Germinal center (tissue), 1 donor: ENCODE data around the gene PVALB.

Experiments
- DNase-seq: peaks from one replicate; pipeline ENCODE4 v3.0.0; 2012; ENCODE audit warnings: mixed read lengths, low spot score

PVALB gene

DNA sequence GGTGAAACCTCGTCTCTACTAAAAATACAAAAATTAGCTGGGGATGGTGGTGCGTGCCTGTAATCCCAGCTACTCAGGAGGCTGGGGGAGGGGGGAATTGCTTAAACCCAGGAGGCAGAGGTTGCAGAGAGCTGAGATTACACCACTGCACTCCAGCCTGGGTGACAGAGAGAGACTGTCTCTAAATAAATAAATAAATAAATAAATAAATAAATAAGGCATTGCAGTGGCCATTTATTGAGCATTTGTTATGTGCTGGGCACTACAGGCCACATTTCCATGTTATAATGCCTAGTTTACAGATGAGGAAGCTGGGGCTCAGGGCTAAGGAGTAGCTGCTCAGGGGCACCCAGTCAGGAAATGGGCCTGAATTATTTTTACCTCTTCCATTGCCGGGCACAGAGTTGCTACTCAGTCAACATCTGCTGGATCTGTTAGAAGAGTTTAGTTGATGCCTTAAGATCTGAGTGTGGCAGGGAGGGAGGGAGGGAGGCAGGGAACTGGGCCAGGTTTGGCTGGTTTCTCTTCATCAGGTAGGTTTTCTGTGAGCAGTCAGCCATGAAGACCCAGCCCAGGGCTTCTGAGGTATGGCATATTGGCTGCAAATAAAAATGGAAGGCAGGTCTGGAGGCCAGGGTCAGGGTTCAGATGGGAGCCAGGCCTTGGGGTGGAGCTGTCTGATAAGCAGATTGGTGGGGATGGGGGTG lies 5.6 kb downstream of the PVALB start:
- no peak for DNase-seq

DNA sequence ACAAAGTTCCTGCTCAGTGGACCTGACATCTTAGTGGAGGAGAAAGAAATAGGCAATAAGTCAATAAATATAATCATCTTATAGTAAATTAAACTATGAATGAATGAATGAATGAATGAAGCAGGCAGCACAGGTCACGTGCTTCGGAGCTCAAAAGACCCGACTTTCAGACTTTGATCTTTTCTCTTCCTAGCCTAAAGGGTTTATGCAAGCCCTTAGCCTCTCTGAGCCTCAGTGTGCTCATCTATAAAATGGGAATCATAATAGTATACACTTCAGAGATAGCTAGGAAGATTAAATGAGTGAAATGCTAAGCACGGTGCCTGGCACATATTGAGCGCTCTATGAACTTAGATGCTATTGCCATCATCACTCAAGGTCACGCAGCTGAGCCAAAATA lies 7.5 kb downstream of the PVALB start:
- DNase-seq = no peak

DNA sequence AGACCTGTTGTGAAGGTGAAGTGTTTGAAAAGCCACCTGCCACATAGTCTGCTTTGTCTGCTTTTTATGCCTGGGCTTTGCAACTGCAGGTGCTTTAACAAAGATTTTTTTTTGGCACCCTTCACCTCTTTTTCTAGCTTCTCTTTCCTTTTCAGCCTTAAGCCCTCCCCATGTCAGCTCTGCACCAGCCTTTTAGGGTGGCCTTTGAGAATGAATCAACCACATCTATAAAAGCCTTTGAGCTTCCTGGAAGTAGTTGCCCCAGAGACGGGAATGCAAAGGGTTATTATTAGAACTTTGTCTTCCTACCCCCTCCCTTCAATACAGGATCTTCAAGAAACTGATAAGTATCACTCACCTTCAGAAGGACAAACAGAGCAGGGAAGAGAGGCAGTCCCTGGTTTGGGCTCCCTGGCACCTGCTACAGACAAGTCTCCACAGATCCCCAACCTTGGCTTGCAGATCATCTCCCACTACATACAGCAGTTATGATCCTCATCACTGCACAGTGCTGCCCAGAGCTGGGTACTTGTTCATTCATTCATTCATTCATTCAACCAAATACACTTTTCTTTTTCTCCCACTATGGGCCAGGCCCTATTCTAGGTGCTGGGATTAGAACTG lies 8.0 kb downstream of the PVALB start:
- DNase-seq = no peak

- no peak for DNase-seq
Measured at GRCh38 chr22:36807627-36808026, 9.2 kb downstream of the PVALB start.

DNA sequence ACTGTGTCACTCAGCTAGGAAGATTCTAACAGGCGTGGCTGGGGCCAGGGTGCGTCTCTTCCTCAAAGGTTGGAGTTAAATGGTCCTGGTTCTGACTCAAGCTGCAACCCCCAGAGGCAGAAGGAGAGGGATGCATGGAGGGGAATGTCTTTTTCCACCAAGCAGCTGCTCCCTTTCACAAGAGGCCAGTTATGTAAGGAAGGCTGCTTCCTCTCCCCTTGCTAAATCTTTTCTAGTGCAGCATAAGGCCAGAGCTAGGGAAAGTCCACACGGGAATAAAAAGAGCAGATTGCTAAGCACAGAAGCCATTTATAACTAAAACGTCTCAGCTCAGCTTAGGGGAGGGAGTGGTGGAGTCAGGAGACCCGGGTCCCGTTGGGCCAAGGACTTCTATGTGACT lies 10.0 kb downstream of the PVALB start:
- no peak for DNase-seq

- DNase-seq = no peak
Measured at GRCh38 chr22:36803358-36803757, 13.5 kb downstream of the PVALB start.

DNA sequence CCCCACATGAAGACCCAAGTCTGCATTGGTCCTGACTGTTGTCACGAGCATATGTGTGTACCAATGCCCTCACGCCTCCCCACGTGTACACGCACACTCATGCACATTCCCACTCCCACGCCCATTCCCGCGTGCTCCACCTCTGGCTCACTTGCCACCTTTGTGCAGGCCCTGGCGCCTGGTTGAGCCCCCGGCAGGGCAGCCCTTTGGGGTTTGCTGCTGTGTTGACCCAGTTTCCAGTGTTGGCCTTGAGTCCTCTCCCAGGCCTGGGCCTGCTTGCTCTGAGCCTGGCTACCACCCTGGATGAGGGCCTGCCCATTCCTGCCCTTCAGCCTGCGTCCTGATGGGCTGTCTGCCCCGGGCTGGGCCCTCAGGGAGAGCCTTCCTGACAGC lies 18.2 kb downstream of the PVALB start:
- no peak for DNase-seq

- DNase-seq = no peak
Measured at GRCh38 chr22:36797911-36798673, 18.7 kb downstream of the PVALB start.

- DNase-seq = no peak
Measured at GRCh38 chr22:36797374-36797773, 19.5 kb downstream of the PVALB start.

- DNase-seq = no peak
Measured at GRCh38 chr22:36796552-36797175, 20.2 kb downstream of the PVALB start.

DNA sequence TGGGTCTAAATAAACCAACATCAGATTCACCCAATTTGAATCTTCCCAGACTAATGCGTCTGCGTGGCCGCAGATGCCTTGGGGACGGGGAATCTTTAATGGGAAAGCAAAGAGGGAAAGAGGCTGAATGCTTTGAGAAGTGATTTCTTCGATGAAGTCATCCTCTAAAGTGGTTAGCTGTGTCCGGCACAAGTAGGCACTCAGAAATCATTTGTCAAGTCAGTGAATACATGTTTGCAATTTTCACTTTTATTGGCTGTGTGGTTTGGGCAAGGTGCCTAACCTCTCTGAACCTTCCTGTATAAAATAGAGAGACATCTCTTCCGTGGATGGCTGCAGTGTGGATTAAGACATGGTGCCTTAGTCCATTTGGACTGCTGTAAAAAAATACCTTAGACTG lies 21.2 kb downstream of the PVALB start:
- DNase-seq = no peak

GRCh38 chr22:36790648-36791047 lies 26.2 kb downstream of the PVALB start:
- no peak for DNase-seq

- DNase-seq = no peak
Measured at GRCh38 chr22:36787204-36787988, 29.4 kb downstream of the PVALB start.

DNA sequence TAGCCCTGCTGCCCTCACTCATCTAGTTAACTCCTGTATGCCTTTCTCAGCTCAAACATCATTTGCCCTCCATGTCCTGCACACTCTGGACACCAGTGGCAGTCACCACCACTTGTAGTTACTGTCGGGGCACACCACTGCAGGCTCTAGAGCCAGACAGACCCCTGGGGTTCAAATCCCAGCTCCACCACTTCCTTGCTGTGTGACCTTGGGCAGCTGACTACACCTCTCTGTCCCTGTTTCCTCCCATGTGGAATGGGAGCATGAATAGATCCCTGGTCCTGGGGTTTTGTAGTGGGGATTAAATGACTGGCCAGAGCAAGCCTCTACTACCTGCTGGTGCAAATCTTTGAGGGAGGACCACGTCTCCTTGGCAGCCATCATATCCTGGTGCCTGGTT lies 33.1 kb downstream of the PVALB start:
- no peak for DNase-seq

DNA sequence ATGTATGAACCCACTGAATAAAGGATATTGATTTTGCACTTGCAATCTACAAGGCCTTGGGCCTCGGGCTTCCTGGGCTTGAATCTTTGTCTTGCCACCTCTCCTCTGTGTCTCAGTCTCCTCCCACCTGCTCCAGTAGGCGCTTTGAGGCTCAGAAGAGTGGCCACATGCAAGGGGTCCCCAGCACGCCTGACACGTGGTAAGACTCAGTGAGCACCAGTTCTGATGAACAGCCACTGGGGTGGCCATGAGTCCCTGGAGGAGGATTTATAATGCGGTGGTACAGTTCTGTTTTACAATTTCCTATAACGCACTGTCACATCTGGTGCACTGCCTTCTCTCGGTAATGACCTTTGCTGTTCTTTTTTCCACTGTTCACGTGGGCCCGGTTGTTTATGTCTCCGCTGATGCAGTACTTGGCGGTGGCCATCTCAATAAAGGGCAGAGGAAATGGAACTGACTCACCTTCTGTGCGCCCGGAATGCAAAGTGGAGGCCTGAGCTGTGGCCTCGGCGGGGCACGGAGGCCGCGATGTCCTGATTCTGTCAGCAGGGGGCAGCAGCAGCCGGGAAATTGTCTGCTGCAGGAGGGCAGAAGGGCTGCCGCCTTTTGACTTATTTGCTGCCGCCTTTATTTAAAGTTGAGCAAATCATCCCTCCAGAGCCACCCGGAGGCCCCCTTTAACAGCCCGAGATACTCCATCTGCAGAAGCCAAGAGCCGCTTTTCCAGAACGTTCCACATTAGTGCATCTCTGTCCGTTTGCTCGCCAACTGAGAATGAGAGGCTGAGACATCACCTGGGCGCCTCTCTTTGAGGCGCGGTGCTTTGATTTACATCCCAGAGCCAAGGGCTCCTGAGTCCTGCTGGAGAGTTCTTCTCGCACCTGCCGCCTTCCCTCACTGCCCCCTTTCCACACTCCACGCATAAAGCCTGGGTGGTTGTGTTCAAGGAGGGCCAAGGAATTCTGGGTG lies 34.9 kb downstream of the PVALB start:
- peak; percentile 89 for DNase-seq

- no peak for DNase-seq
Measured at GRCh38 chr22:36778020-36778419, 38.8 kb downstream of the PVALB start.

- no peak for DNase-seq
Measured at GRCh38 chr22:36776722-36777121, 40.1 kb downstream of the PVALB start.

GRCh38 chr22:36775964-36776669 lies 40.7 kb downstream of the PVALB start, which contains the start of gene IFT27:
TSS of gene IFT27 (minus strand) at chr22:36776119. CDS start at chr22:36775707, 412 bp downstream.
- DNase-seq = peak; percentile 100

- DNase-seq = peak; percentile 38
Measured at GRCh38 chr22:36775586-36775963, 41.3 kb downstream of the PVALB start.

GRCh38 chr22:36773935-36774334 lies 42.9 kb downstream of the PVALB start:
- no peak for DNase-seq
